ENCODE measurements around the gene RPUSD2.

The RPUSD2 gene, protein sequence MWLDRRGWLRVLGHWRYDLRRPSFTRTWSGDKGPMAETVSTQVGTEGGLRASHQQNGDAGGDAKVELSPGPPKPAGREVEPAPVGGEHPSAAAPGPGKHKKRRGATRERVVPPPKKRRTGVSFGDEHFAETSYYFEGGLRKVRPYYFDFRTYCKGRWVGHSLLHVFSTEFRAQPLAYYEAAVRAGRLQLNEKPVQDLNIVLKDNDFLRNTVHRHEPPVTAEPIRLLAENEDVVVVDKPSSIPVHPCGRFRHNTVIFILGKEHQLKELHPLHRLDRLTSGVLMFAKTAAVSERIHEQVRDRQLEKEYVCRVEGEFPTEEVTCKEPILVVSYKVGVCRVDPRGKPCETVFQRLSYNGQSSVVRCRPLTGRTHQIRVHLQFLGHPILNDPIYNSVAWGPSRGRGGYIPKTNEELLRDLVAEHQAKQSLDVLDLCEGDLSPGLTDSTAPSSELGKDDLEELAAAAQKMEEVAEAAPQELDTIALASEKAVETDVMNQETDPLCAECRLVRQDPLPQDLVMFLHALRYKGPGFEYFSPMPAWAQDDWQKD

GRCh38 chr15:40569129-40569953, at the start of gene RPUSD2:
RPUSD2 (plus strand) TSS chr15:40569299; CDS start chr15:40569338, 39 bp downstream.
- DNase-seq, result peak; percentile 90 to 92

DNA sequence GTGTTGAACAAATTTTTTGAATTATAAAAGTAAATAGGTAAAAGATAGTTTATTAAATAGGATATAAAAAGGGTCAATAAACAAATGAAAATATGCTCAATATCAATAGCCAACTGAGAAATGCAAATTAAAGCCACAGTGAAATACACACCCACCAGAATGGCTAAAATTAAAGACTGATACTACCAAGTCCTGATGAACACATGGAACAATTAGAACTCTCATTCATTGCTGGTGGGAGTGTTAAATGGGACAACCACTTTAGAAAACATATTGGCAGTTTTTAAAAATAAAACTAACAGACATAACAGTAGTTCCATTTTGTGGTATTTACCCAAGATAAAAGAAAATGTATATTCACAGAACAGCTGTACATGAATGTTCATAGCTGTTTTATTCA, 45.5 kb upstream of the RPUSD2 start:
- no peak for DNase-seq

DNA sequence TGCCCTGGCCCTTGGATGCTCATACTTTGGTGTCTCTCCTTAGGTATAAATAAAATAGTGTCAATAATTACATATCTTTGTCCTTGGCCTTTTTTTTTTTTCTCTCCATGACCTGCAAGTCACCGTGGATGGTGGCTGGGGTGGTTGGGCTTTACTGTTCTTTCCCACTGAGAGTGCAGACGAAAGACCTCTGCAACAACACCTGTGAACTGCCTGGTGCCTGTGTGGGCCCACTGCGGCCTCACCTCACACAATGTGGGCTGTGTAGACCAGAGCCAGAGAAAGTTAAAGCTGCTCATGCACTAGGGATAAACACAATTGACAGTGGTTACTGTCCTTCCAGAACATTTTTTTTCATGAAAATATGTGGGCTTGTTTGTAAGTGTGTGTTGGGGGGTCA, 43.2 kb upstream of the RPUSD2 start:
- no peak for DNase-seq

- no peak for DNase-seq
Measured at GRCh38 chr15:40528801-40529200, 40.3 kb upstream of the RPUSD2 start.

DNA sequence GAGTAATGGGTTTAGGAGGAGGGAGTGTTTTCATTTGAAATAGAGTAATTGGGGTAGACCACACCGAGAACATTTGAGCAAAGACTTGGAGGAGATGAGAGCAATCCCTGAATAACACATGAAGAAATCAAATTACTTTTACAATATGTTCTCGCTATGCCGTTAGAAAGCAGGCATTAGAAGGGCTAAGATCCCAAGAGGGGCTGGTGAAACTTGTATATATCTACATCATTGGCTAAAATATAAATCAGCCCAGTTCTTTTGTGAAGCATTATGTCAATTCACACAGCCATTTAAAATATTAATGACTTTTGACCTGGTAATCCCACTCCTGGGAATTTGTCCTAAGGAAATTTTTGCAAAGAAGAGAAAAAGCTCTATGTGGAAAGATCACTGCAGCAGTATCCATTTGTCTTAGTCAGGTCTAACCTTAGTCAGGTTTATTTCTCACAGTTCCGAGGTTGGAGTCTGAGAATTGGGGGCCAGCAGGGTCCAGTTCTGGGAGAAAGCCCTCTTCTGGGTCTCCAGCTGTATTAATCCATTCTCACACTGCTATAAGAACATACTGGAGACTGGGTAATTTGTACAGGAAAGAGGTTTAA, 35.2 kb upstream of the RPUSD2 start:
- no peak for DNase-seq

DNA sequence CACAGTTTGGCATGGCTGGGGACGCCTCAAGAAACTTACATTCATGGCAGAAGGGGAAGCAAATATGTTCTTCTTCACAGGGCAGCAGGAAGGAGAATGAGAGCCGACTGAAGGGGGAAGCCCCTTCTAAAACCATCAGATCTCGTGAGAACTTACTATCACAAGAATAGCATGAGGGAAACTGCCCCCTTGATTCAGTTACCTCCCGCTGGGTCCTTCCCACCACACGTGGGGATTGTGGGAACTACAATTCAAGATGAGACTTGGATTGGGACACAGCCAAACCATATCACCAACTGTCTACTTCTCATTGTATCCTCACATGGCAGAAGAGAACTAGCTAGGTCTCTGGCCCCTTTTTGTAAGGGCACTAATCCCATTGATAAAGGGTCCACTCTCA, 34.7 kb upstream of the RPUSD2 start:
- DNase-seq, result no peak

- no peak for DNase-seq
Measured at GRCh38 chr15:40536501-40536900, 32.6 kb upstream of the RPUSD2 start.

DNA sequence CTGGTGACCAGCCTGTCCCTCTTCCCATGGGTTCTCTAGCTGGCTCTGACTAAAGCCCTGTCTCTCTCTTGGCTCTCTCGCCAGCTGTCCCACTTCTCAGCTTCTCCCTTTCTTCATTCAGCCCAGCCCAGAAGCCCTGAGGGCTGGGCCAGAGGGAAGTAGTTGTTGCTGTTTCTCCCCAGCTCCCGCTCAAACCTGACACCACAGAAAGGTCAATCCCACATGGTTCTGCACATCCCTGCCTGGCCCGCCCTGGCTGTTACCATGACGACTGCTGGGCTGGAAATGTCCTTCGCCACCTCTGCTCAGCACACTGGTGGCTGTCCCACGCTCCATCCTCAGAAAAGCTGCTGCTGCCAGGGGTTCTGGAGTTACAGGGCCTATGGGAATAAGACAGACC, 30.1 kb upstream of the RPUSD2 start:
- no peak for DNase-seq

- no peak for DNase-seq
Measured at GRCh38 chr15:40543082-40543481, 26.0 kb upstream of the RPUSD2 start.

DNA sequence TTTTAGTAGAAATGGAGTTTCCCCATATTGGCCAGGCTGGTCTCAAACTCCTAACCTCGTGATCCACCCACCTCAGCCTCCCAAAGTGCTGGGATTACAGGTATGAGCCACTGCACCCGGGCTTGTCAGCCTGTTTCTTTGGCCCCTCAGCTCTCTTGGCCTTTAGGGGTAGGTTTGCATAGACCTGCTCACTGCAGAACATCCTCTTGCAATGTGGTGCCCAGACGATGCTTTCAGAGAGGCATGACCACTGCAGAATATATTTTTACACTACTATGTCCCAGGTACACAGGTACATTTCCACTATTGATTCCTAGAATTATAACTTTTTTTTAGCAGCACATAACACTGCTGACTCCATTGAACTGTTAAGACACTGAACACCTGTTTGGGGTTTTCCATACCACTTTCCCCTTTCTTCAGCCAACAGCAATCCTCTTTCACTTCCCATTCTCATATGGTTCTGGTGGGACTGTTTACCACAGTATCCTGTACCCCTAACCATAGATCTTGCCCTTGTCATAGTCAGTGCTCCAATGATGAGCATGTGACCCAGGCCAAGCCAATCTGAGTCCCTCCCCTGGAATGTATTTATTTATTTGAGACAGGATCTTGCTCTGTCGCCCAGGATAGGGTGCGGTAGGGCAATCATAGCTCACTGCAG, 25.3 kb upstream of the RPUSD2 start:
- DNase-seq, result no peak

DNA sequence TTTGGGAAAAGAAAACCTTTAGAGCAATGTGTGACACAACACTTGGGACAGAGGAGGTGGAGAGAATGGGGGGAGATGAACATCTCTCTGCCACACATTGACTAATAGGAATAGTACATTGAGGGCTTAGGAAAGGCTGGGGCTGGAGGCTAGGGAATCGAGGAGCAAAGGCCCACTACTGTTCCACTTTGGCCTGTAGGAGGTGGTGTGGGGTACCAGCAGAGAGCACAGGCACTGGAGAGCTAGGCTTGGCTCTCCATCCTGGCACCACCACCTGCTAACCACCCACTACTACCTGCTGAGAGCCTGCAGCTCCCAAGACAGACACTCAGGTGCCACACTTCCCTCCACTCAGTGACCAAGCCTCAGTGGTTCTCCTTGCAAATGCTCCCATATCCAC, 23.6 kb upstream of the RPUSD2 start:
- no peak for DNase-seq

DNA sequence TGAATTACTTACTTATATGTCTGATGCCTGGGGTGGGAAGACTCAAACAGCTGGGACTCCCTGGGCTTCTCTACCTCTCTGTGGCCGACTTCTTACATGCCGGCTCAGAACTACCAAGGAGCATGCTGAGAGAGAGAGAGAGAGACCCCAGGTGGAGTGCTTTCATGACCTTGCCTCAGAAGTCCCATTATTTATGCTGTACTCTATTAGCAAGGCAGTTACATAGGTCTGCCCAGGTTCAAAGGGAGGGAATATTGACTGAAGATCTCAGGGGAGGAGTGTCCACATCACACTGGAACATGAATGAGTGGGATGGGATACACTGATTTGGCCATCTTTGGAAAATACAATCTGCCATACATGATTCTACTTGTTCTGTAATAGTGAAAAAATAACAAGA, 20.5 kb upstream of the RPUSD2 start:
- no peak for DNase-seq

- no peak for DNase-seq
Measured at GRCh38 chr15:40549894-40550293, 19.2 kb upstream of the RPUSD2 start.

- no peak for DNase-seq
Measured at GRCh38 chr15:40550341-40551037, 18.6 kb upstream of the RPUSD2 start.

GRCh38 chr15:40554161-40554525, 15.0 kb upstream of the RPUSD2 start:
- DNase-seq, result no peak

DNA sequence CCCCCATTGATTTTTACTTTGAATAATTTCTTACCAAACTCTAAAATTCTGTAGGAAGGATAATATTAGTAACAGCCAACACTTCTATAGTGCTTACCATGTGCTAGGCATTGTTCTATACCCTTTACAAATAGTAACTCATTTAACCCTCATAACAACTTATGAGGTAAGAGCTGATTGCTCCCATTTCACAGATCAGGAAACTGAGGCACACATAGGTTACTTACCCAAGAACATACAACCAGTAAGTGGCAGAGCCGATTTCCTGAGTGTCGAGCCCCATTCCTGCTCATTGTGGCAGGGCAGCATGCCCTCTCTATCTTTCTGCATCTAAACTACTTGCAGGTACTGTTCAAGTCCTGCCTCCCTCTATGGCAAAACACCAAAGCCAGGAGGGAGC, 13.2 kb upstream of the RPUSD2 start:
- no peak for DNase-seq

- no peak for DNase-seq
Measured at GRCh38 chr15:40558952-40559742, 10.0 kb upstream of the RPUSD2 start.

DNA sequence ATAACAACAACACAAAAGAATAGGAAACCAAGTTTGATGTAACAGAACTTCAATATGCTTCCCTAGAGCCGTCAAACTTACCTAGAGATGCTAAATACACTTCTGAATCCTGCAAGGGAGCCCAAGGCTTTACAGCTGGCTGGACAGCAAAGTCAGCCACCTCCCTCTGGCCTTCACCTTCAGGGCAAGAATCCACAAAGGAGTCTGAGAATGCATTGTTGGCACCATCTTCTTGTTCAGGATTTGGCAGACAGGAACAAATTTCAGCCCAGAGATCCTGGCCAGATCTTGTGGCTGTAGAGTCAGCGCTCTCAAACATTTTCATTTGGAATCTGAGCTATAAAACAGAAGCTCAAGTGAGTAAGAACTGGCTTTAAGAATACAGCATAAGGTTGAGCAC, 6.4 kb upstream of the RPUSD2 start:
- no peak for DNase-seq

- no peak for DNase-seq
Measured at GRCh38 chr15:40563426-40563825, 5.7 kb upstream of the RPUSD2 start.

- DNase-seq, result peak; percentile 98 to 99
Measured at GRCh38 chr15:40564591-40565332, 4.3 kb upstream of the RPUSD2 start, which contains the start of gene CCDC32. CCDC32 (minus strand) TSS chr15:40565042; CDS start chr15:40563015, 2,027 bp downstream.
